ENCODE results near the gene TUNAR.
"Not testable (repeated sequence)": the region's sequence is repeated elsewhere in the genome, so short reads cannot be mapped to it uniquely, and the experiment has no call there.

TUNAR gene

GRCh38 chr14:95920769-95921438, 44.3 kb downstream of the TUNAR start:
- no peak for DNase-seq

GRCh38 chr14:95922080-95922479, 45.4 kb downstream of the TUNAR start:
- DNase-seq: no peak

- no peak for DNase-seq
Observed at GRCh38 chr14:95928751-95929150, 52.1 kb downstream of the TUNAR start.

- DNase-seq: no peak
Observed at GRCh38 chr14:95931384-95931783, 54.8 kb downstream of the TUNAR start.

- DNase-seq: no peak
Observed at GRCh38 chr14:95935228-95935822, 58.7 kb downstream of the TUNAR start.

GRCh38 chr14:95936041-95936440, 59.4 kb downstream of the TUNAR start:
- DNase-seq: no peak

- no peak for DNase-seq
Observed at GRCh38 chr14:95939335-95939734, 62.7 kb downstream of the TUNAR start.

GRCh38 chr14:95941897-95942296, 65.3 kb downstream of the TUNAR start:
- no peak for DNase-seq

GRCh38 chr14:95943699-95944098, 67.1 kb downstream of the TUNAR start:
- no peak for DNase-seq

GRCh38 chr14:95944462-95944861, 67.8 kb downstream of the TUNAR start:
- no peak for DNase-seq

- DNase-seq: no peak
Observed at GRCh38 chr14:95946867-95947266, 70.2 kb downstream of the TUNAR start.

GRCh38 chr14:95948558-95948981, 71.9 kb downstream of the TUNAR start:
- DNase-seq: no peak

GRCh38 chr14:95951359-95951758, 74.7 kb downstream of the TUNAR start:
- no peak for DNase-seq

- DNase-seq: no peak
Observed at GRCh38 chr14:95953111-95953724, 76.6 kb downstream of the TUNAR start.

- no peak for DNase-seq
Observed at GRCh38 chr14:95956601-95957460, 80.2 kb downstream of the TUNAR start.

- DNase-seq: no peak
Observed at GRCh38 chr14:95958105-95958504, 81.5 kb downstream of the TUNAR start.

GRCh38 chr14:95959317-95959716, 82.7 kb downstream of the TUNAR start:
- DNase-seq: no peak

- DNase-seq: no peak
Observed at GRCh38 chr14:95961481-95961880, 84.8 kb downstream of the TUNAR start.

GRCh38 chr14:95964901-95965300, 88.3 kb downstream of the TUNAR start:
- no peak for DNase-seq

- not testable (repeated sequence) for DNase-seq
Observed at GRCh38 chr14:95968048-95968447, 91.4 kb downstream of the TUNAR start.
